Upper lobe of right lung (tissue), 1 donor: ENCODE data around the gene LRCH1. TPM values are rescaled to one million over a fixed set of nuclear protein-coding genes. Genes with fewer than 3 reads are reported as not detected.

Experiments
- ATAC-seq: fragments of 200-7000 bp; cut with Tn5 transposase; one replicate; pipeline ENCODE4 v1.9.1; 2020; ENCODE audit warnings: mild to moderate bottlenecking, moderate library complexity
- DNase-seq: peaks from one replicate; pipeline ENCODE4 v3.0.0-alpha.2; 2020
- H3K27ac ChIP-seq: fragments of 200-600 bp; one replicate; pipeline ENCODE4 v1.8.0; 2022
- H3K27me3 ChIP-seq: fragments of 200-600 bp; one replicate; pipeline ENCODE4 v1.8.0; 2022; ENCODE audit warnings: mild to moderate bottlenecking
- H3K36me3 ChIP-seq: fragments of 200-600 bp; one replicate; pipeline ENCODE4 v1.8.0; 2022
- H3K4me1 ChIP-seq: fragments of 200-600 bp; one replicate; pipeline ENCODE4 v1.8.0; 2022
- H3K4me3 ChIP-seq: fragments of 200-600 bp; one replicate; pipeline ENCODE4 v1.8.0; 2022; ENCODE audit warnings: mild to moderate bottlenecking
- H3K9me3 ChIP-seq: fragments of 200-600 bp; one replicate; pipeline ENCODE4 v1.8.0; 2022
- CTCF ChIP-seq: fragments of 200-600 bp; IDR thresholded peaks from one replicate; pipeline ENCODE4 v1.8.0; 2022; ENCODE audit warnings: antibody characterized with exemption
- intact Hi-C: fragments of 100-400 bp; cut with DNase I; formaldehyde crosslinking; loops from one replicate; pipeline ENCODE4 v1.11.0; 2022
- total RNA-seq: library from RNA; stranded (reverse); fragmentation: NEBNext Ultra II Directional; extraction: Animal tissue kit (Norgen Biotek cat#: 25700); gene quantifications from one replicate; pipeline ENCODE4 v1.2.1, GENCODE V29; 2021
- donor health status: DM: no; HTN: yes; CAD: no; lungs with severe emphysema.

The LRCH1 gene
- total RNA-seq, 1 donor from 2014 or later: 32.0 TPM

DNA sequence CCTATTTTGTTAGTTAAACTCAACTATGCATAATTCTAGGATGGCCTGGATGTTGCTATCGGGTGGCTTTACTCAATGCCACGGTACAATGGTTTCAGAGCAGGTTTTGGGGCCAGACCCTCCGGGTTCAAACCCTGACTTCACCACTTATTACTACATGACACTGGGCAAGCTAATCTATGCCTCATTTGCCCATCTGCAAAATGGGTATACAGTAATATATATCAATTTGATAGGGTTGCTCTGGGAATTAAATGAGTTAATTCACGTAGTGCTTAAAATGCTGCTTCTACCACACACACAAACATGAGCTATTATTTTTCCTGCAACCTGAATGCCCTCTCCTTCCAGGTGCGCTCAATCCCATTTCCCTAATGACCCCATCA is 243.2 kb downstream of the LRCH1 start:
- H3K27ac ChIP-seq: peak overlapping the region; percentile 95
- no peak for DNase-seq
- peaks cover 2% of the 10 kb centered on the region for H3K36me3 ChIP-seq
- no peak for ATAC-seq
- intact Hi-C loops: no loop called here
- H3K9me3 ChIP-seq: no peaks in the 10 kb centered on the region
- peak overlapping the region; percentile 90 for H3K4me3 ChIP-seq
- no peaks in the 10 kb centered on the region for H3K27me3 ChIP-seq
- TF ChIP-seq CTCF: no peak
- H3K4me1 ChIP-seq: peaks cover 26% of the 10 kb centered on the region

- TF ChIP-seq CTCF: no peak
- Histone ChIP-seq H3K36me3 (no peaks in the 10 kb centered on the region), H3K27ac (peak within 1 kb of the TSS; percentile 95), H3K27me3 (no peaks in the 10 kb centered on the region), H3K4me3 (peak within 1 kb of the TSS; percentile 90), H3K4me1 (peaks cover 26% of the 10 kb centered on the region), H3K9me3 (no peaks in the 10 kb centered on the region)
- peak; percentile 98 for ATAC-seq
- peak; percentile 97 for DNase-seq
- intact Hi-C loops: no loop called here
Observed at GRCh38 chr13:46796515-46797474, 243.8 kb downstream of the LRCH1 start, which contains the start of gene ESD. Gene ESD (minus strand): TSS chr13:46797161. CDS start chr13:46791413, 5,748 bp downstream.

DNA sequence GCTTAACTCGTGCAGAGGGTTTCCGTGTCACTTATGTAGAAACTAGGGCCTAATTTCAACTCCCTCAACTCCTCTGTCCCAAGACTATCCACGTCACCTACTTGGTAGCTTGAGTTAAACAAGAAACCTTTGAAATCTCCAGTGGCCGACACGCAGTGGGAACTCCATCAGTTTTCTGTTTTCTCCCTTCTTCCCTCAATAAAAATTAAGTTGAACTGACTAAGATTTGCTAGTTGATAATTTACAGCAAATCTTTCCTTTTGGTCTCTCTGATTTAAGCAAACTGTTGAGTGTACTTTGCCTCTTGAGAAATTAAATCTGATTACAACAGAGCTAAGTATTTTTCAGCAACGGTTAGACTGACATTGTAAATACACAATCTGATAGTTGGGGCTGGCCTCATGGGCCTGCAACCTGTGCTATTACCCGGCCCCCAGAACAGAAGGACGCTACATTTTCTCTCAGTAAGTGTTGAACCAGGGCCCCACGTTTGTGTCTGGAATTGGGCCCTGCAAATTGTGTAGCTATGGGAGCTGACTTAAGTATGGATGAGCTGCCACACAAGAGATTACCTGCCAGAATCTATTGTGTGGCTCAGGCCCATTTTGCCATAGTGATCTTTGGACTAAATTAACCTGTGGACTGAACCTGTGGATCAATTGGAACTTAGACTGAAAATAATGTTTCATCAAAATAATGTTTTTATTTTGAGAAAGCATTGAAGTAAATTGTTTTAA is 244.7 kb downstream of the LRCH1 start:
- peak; percentile 1 for ATAC-seq
- intact Hi-C loops: no loop called here
- H3K9me3 ChIP-seq: no peaks in the 10 kb centered on the region

DNA sequence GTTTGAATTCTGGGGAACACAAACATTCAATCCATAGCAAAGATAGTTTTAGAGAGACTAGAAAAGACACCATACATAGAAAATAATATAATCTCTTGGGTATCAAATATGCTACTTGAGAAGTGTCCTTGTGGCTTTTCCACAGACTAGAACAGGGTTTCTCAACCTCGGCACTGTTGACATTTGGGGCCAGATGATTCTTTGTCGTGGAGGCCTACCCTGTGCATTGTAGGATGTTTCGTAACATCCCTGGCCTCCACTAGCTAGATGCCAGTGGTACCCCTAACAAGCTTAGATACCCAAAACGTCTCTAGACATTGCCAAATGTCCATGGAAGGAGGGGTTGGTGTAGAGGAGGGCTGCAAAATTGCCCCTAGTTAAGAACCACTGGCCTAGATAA is 246.2 kb downstream of the LRCH1 start:
- intact Hi-C loops: no loop called here
- H3K36me3 ChIP-seq: no peaks in the 10 kb centered on the region
- peaks cover 20% of the 10 kb centered on the region for H3K4me1 ChIP-seq
- no peaks in the 10 kb centered on the region for H3K27me3 ChIP-seq
- H3K9me3 ChIP-seq: no peaks in the 10 kb centered on the region
- no peak overlapping the region for H3K27ac ChIP-seq
- no peak for ATAC-seq
- TF ChIP-seq CTCF: no peak
- no peak for DNase-seq
- no peak overlapping the region for H3K4me3 ChIP-seq

More for the DNA sequence above, 244.7 kb downstream of the LRCH1 start:
- Histone ChIP-seq H3K27me3 (no peaks in the 10 kb centered on the region), H3K4me3 (peak overlapping the region; percentile 90), H3K27ac (peak overlapping the region; percentile 95), H3K4me1 (peaks cover 26% of the 10 kb centered on the region), H3K36me3 (no peaks in the 10 kb centered on the region)
- no peak for DNase-seq
- TF ChIP-seq CTCF: no peak

GRCh38 chr13:46801858-46802257 is 248.9 kb downstream of the LRCH1 start:
- TF ChIP-seq CTCF: no peak
- Histone ChIP-seq H3K9me3 (no peaks in the 10 kb centered on the region), H3K27me3 (no peaks in the 10 kb centered on the region), H3K4me1 (no peaks in the 10 kb centered on the region), H3K36me3 (no peaks in the 10 kb centered on the region), H3K27ac (no peak overlapping the region), H3K4me3 (no peak overlapping the region)
- intact Hi-C loops: no loop called here
- DNase-seq (no peak), ATAC-seq (no peak)

Other genes starting within 250 kb of the LRCH1 start
- 2.9 TPM for gene RUBCNL, start 165.9 kb upstream of the LRCH1 start, total RNA-seq
- gene ESD, start 244.0 kb downstream of the LRCH1 start, total RNA-seq: 88.4 TPM